ENCODE measurements around the gene NFKBIB.
"Not testable (repeated sequence)": the region's sequence is repeated elsewhere in the genome, so short reads cannot be mapped to it uniquely, and the experiment has no call there.

The NFKBIB gene

GRCh38 chr19:38869836-38870607 is 29.7 kb upstream of the NFKBIB start:
- peak overlapping the region; percentile 48 for H3K4me3 ChIP-seq (ENCODE audit: low read length)

DNA sequence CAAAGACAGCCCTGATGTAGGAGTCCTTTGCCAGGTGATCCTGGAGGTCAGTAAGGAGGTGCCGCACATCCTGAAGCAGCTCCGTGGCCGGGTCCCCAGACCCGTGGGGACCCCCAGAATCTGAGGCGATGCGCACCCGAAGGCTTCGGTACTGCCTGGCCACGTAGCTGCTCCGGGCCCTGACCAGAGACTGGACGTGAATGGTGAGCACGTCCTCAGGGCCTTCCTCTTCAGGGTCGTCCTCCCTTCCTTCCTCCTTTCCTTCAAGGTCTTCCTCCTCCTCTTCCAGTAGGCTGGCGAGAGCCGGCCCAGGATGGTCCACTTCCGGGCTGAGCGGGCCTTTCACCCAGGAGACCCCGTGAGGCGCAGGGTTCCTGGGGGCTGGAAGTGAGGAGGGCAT is 29.2 kb upstream of the NFKBIB start:
- DNase-seq (ENCODE audit: low read depth): no peak
- no peak for TF ChIP-seq CTCF (conservative IDR thresholded peaks at IDR 0.05; ENCODE audit: low read depth, low read length)
- no peak overlapping the region for H3K4me3 ChIP-seq (ENCODE audit: low read length)

More at GRCh38 chr19:38869836-38870607, 29.7 kb upstream of the NFKBIB start:
- DNase-seq (ENCODE audit: low read depth): no peak
- TF ChIP-seq CTCF (conservative IDR thresholded peaks at IDR 0.05; ENCODE audit: low read depth, low read length): peak; percentile 82

DNA sequence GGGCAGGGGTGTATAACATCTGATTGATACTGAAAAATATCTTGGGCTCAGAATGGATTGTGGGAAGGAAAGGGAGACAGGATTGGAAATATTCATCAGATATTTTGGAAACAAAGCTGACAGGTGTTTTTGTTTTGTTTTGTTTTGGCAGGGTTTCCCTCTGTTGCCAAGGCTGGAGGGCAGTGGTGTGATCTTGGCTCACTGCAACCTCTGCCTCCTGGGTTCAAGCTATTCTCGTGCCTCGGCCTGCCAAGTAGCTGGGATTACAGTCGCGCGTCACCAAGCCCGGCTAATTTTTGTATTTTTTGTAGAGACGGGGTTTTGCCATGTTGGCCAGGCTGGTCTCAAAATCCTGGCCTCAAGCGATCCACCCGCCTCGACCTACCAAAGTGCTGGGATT is 26.4 kb upstream of the NFKBIB start:
- H3K4me3 ChIP-seq (ENCODE audit: low read length); DNase-seq (ENCODE audit: low read depth): not testable (repeated sequence)

GRCh38 chr19:38875656-38876395 is 23.9 kb upstream of the NFKBIB start:
- no peak overlapping the region for H3K4me3 ChIP-seq (ENCODE audit: low read length)
- DNase-seq (ENCODE audit: low read depth): no peak
- TF ChIP-seq CTCF (conservative IDR thresholded peaks at IDR 0.05; ENCODE audit: low read depth, low read length): no peak

DNA sequence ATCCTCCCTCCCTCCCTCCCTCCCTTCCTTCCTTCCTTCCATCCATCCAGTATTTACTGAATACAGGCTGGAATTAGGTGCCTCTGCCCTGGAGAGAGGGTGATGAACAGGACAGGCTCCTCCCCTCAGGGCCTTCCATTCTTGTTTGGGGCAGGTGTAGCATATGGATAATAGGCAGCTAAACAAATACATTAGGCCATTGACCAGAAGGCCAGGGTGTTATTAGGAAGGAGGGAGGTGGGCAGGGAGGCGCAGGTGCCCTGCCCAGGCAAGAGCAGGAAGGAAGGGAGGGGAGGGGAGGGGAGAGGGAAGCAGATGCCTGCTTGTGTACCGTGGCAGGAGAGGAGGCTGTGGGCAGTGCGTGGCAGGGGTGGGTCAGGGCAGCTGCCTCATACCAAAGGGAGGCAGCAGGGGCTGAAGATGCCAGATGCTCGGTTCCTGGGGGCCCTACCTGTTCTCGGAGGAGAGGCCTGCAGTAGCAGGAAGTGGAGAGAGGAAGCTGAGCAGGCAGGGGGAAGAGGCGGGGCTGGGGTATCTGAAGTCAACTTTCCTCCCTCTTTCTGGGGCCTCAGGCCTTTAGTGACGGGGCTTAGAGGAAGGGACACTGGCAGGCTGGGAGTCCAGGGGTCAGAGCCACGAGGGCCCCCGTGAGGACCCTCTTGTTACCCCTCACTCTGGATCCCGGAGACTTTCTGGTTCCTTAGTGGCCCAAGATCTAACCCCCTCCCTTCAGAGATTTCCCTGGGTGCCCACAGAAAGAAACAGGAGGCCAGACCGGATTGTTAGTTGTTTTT is 21.8 kb upstream of the NFKBIB start, which contains the start of gene RINL:
Gene RINL (minus strand): TSS at position 495 of the 794 bp plus-strand sequence. CDS start 1,533 bp downstream, outside the sequence.
- DNase-seq (ENCODE audit: low read depth): no peak
- H3K4me3 ChIP-seq (ENCODE audit: low read length): no peak within 1 kb of the TSS
- no peak for TF ChIP-seq CTCF (conservative IDR thresholded peaks at IDR 0.05; ENCODE audit: low read depth, low read length)

- no peak overlapping the region for H3K4me3 ChIP-seq (ENCODE audit: low read length)
- no peak for TF ChIP-seq CTCF (conservative IDR thresholded peaks at IDR 0.05; ENCODE audit: low read depth, low read length)
- no peak for DNase-seq (ENCODE audit: low read depth)
Measured at GRCh38 chr19:38878575-38879399, 21.0 kb upstream of the NFKBIB start.
